22Rv1 (cell line): Measurements from ENCODE around the gene RPS14.

Experiments
- CTCF ChIP-seq: fragments of 450-650 bp; IDR thresholded peaks from 2 replicates; pipeline ENCODE4 v1.5.1; 2017; ENCODE audit warnings: mild to moderate bottlenecking
- ZFX ChIP-seq: fragments of 450-650 bp; IDR thresholded peaks from 2 replicates; pipeline ENCODE4 v1.6.1; 2017; ENCODE audit warnings: antibody characterized with exemption, borderline replicate concordance

GRCh38 chr5:150490296-150490669 is 40.7 kb upstream of the RPS14 start:
- TF ChIP-seq CTCF (no peak), ZFX (no peak)
